Calu3 (cell line): Measurements from ENCODE around the gene SLC30A2. TPM values are rescaled to one million over a fixed set of nuclear protein-coding genes. Genes with fewer than 3 reads are reported as not detected.

Experiments
- BruUV-seq: library from RNA; stranded (reverse); fragments of 400-500 nt; replicated peaks from 2 replicates; lab custom pipeline; 2021; lab: Mats Ljungman, UMichigan
- CTCF ChIA-PET: fragments of 300-600 bp; sonication (Branson Sonifier 250); formaldehyde crosslinking; loops from one replicate; lab custom pipeline; 2022; ENCODE audit warnings: antibody characterized with exemption; lab: Charles Lee
- DNase-seq: peaks from one replicate; pipeline ENCODE4 v3.0.0; 2022
- H3K27ac Mint-ChIP-seq: one replicate; pipeline ENCODE4 v1.8.0; 2022; ENCODE audit warnings: mixed read lengths; ENCODE audit not compliant: unreplicated experiment
- H3K27me3 Mint-ChIP-seq: one replicate; pipeline ENCODE4 v1.8.0; 2022; ENCODE audit warnings: mixed read lengths; ENCODE audit not compliant: unreplicated experiment
- H3K36me3 Mint-ChIP-seq: one replicate; pipeline ENCODE4 v1.8.0; 2022; ENCODE audit warnings: mild to moderate bottlenecking, moderate library complexity, mixed read lengths; ENCODE audit not compliant: insufficient read depth, unreplicated experiment
- H3K4me1 Mint-ChIP-seq: one replicate; pipeline ENCODE4 v1.8.0; 2022; ENCODE audit warnings: mild to moderate bottlenecking, low read depth, mixed read lengths; ENCODE audit not compliant: unreplicated experiment
- H3K4me3 Mint-ChIP-seq: one replicate; pipeline ENCODE4 v1.8.0; 2022; ENCODE audit warnings: mild to moderate bottlenecking, low read depth, moderate library complexity, mixed read lengths; ENCODE audit not compliant: unreplicated experiment
- H3K9me3 Mint-ChIP-seq: one replicate; pipeline ENCODE4 v1.8.0; 2022; ENCODE audit warnings: low read depth, mixed read lengths; ENCODE audit not compliant: unreplicated experiment
- CTCF ChIP-seq: fragments of 200-600 bp; IDR thresholded peaks from one replicate; pipeline ENCODE4 v1.8.0; 2022; ENCODE audit warnings: antibody characterized with exemption; ENCODE audit not compliant: unreplicated experiment
- intact Hi-C: fragments of 100-400 bp; cut with micrococcal nuclease; formaldehyde crosslinking; loops from one replicate; pipeline ENCODE4 v1.10.0; 2022; ENCODE audit not compliant: unreplicated experiment
- total RNA-seq: library from RNA; stranded (reverse); gene quantifications from 2 replicates; pipeline ENCODE4 v1.2.3, GENCODE V29; 2022

SLC30A2 gene
- total RNA-seq, 1 experiment from 2014 or later = not detected

- H3K9me3 Mint-ChIP-seq = no peaks in the 10 kb centered on the region
- intact Hi-C loops = no loop called here
- H3K4me3 Mint-ChIP-seq = no peak overlapping the region
- no peak for DNase-seq
- TF ChIP-seq CTCF = no peak
- peaks cover 28% of the 10 kb centered on the region for H3K27me3 Mint-ChIP-seq
- no TSS peak for BruUV-seq
- H3K4me1 Mint-ChIP-seq = no peaks in the 10 kb centered on the region
- H3K27ac Mint-ChIP-seq = no peak overlapping the region
- no peaks in the 10 kb centered on the region for H3K36me3 Mint-ChIP-seq
- CTCF ChIA-PET = interaction anchor here (0.7 kb wide), 1 partner anchor 13 kb away, joined by 4 read pairs; no protein-coding TSS in a partner anchor
Observed at GRCh38 chr1:26057189-26057588, 11.3 kb upstream of the SLC30A2 start.

DNA sequence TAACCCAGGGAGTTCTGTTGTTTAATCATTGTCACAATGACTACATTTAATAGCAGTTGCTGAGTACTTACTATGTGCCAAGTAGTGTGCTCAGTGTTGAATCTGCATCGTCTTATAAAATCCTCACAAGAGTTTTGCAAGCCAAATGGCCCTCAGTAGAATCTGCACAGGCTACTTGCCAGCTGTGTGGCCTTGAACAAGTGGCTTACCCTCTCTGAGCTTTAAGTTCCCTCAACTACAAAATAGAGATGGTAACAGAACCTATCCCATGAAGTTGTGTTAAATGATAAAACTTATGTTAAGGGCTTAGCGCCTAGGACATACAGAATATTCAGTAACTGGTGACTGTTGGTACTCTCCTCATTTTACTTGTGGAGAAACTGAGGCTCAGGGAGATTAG, 9.1 kb upstream of the SLC30A2 start:
- CTCF ChIA-PET = no interaction called here

GRCh38 chr1:26053718-26054560, 8.0 kb upstream of the SLC30A2 start:
- intact Hi-C loops = no loop called here
- Mint-ChIP-seq H3K36me3 (no peaks in the 10 kb centered on the region), H3K27ac (no peak overlapping the region), H3K4me1 (no peaks in the 10 kb centered on the region), H3K27me3 (peaks cover 31% of the 10 kb centered on the region), H3K9me3 (no peaks in the 10 kb centered on the region), H3K4me3 (no peak overlapping the region)
- CTCF ChIA-PET = interaction anchor here (0.7 kb wide), 1 partner anchor 19 kb away, joined by 3 read pairs; no protein-coding TSS in a partner anchor
- no peak for DNase-seq
- BruUV-seq = no TSS peak
- TF ChIP-seq CTCF = no peak

More for the DNA sequence above, 9.1 kb upstream of the SLC30A2 start:
- Mint-ChIP-seq H3K36me3 (no peaks in the 10 kb centered on the region), H3K27me3 (peaks cover 31% of the 10 kb centered on the region), H3K9me3 (no peaks in the 10 kb centered on the region), H3K4me1 (no peaks in the 10 kb centered on the region), H3K27ac (no peak overlapping the region), H3K4me3 (no peak overlapping the region)
- BruUV-seq = no TSS peak
- no peak for TF ChIP-seq CTCF
- DNase-seq = no peak
- intact Hi-C loops = no loop called here

DNA sequence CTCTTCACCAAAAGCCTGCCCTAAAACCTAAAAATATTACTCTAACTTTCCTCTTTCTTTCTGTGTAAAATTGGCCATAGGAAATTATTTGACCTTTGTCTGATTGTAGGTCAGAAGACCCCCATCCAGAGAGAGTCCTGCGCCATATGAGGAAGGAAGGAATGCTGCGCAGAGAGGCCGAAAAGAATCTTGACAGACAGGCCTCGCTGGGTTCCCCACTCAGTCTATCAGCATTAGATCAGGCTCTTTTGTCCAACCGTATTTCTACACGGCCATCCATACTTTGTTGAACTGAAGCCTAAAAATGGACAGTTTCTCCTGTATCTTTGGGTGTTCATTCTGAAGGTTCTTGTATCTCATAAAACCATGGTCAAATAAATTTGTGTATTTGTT, 4.3 kb upstream of the SLC30A2 start:
- Mint-ChIP-seq H3K27ac (no peak overlapping the region), H3K36me3 (no peaks in the 10 kb centered on the region), H3K9me3 (no peaks in the 10 kb centered on the region), H3K4me3 (no peak overlapping the region), H3K4me1 (no peaks in the 10 kb centered on the region), H3K27me3 (peaks cover 42% of the 10 kb centered on the region)
- TF ChIP-seq CTCF = no peak
- intact Hi-C loops = no loop called here
- CTCF ChIA-PET = no interaction called here
- DNase-seq = no peak
- no TSS peak for BruUV-seq
